ENCODE data around the gene MEIKIN. TPM values are rescaled to one million over a fixed set of nuclear protein-coding genes. Genes with fewer than 3 reads are reported as not detected.

Gene MEIKIN
- total and polyA plus RNA-seq, 2 donors (not counting 1 experiment from before 2014, with no cell fraction given) = not detected

DNA sequence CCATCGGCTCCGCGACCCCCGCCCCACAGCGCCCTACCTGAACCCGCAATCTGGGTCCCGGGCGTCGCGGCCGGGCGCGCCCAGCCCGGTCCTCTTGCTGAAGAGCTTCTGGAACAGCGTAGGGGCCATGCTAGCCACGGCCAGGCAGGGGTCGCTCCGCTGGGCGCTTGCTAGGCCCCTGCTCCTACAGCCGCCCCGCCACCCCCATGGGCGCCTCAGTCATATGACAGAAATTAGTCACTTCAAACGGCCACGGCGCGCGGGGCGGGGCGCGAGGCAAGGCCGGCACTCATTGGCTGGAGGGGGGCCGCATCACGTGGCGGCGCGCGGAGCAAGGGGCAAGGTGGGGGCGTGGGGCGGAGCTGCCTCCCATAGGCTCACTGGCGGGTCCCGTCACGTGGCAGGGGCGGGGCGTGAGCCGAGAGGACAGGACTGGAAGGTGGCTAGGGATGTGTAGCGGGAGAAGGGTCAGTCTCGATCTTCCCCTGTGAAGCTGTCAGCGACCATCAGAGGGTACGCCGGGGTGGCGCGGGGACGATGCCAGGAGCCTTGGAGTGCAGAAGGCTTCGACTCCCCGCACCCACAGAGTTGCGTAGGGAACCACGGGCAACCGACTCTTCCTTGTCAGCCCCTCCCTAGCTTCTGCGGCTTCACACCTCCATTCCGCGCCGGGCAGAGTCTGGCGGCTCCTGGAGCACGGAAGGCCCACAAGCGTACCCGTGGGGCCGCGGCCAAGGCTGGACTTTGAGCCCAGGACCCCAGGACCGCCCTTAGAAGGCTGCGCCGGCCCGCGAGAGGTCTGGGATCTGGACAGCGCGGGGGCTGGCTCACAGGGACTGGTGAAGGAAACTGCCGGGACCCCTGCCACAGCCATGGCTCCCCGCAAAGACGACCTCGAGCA, 148.4 kb downstream of the MEIKIN start, which contains the start of gene FNIP1:
Gene FNIP1, minus strand, starts transcription at position 225 of the 901 bp plus-strand sequence. Its CDS starts 96 bp downstream, at position 129.
- Histone ChIP-seq H3K9me3 (ENCODE audit: control insufficient read depth, insufficient read depth, low read depth, low read length) (no peaks in the 10 kb centered on the region), H3K4me2 (ENCODE audit: extremely low read depth, insufficient read depth, low read length) (peak within 1 kb of the TSS; percentile 95), H3K9ac (ENCODE audit: insufficient read depth, low read length) (peak within 1 kb of the TSS; percentile 100)

DNA sequence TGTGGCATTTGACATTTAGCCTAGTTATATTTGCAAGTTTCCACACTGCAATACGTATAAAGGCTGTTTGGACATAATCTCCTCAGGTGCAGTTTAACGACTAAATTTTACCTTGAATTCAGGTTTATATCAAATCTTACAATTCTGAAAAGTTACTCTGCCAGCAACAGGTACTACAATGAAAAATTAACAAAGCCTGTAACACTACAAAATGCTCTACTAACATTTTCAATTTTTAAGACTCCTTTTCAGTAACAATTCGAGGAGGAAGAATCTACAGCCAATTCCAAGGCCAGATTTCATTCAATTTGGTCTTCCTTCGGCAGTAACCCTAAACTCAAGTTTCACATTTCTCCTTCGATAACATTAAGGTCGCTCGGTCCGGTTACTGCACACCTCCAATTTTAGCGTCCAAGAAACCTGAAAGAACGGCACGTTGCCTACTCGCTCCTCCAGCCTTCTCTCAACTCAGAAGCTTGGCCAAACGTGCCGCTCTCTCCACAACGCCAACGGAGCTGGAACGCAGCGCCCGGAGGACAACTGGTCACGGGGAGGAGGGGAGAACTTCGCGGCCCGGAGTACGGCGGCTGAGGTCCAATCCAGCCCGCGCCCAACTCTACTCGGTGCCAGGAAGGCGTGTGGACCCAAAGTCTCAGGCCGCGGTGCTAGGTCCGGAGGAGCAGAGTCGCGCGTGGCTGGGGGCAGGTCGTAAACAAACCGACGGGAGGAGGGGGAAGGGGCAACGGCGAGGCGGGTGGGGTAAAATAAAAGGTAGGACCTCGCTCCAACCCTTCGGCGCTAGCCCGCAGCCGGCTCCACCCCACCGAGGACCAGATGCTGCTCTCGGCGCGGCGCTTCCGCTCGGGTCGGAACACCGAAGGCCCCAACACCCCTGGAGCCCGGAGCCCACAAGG, 149.3 kb downstream of the MEIKIN start:
- TF ChIP-seq, protein P1, sequence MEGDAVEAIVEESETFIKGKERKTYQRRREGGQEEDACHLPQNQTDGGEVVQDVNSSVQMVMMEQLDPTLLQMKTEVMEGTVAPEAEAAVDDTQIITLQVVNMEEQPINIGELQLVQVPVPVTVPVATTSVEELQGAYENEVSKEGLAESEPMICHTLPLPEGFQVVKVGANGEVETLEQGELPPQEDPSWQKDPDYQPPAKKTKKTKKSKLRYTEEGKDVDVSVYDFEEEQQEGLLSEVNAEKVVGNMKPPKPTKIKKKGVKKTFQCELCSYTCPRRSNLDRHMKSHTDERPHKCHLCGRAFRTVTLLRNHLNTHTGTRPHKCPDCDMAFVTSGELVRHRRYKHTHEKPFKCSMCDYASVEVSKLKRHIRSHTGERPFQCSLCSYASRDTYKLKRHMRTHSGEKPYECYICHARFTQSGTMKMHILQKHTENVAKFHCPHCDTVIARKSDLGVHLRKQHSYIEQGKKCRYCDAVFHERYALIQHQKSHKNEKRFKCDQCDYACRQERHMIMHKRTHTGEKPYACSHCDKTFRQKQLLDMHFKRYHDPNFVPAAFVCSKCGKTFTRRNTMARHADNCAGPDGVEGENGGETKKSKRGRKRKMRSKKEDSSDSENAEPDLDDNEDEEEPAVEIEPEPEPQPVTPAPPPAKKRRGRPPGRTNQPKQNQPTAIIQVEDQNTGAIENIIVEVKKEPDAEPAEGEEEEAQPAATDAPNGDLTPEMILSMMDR (conservative IDR thresholded peaks at IDR 0.05 in 1 of 2, IDR thresholded peaks at IDR 0.05 in 1 of 2; ENCODE audit: low read depth in 1 of 2, low read length in 2 of 2) = no peak
- no peak for TF ChIP-seq EZH2 (IDR thresholded peaks at IDR 0.05; ENCODE audit: low read length, missing control alignments)
- Histone ChIP-seq H3K36me3 (ENCODE audit: control insufficient read depth, insufficient read depth, low read length) (no peaks in the 10 kb centered on the region), H4K20me1 (ENCODE audit: control insufficient read depth, extremely low read depth, insufficient read depth, low read length) (peaks cover 4% of the 10 kb centered on the region), H3K27ac (ENCODE audit: insufficient read depth, low read length) (peak overlapping the region; percentile 99), H3K79me2 (ENCODE audit: control insufficient read depth, insufficient read depth, low read length) (peaks cover 55% of the 10 kb centered on the region), H3K9ac (ENCODE audit: insufficient read depth, low read length) (peak overlapping the region; percentile 100), H3K9me3 (ENCODE audit: control insufficient read depth, insufficient read depth, low read depth, low read length) (no peaks in the 10 kb centered on the region), H3K27me3 (ENCODE audit: control insufficient read depth, insufficient read depth, low read length) (no peaks in the 10 kb centered on the region), H2AFZ (ENCODE audit: low read length) (no peak overlapping the region), H3K4me3 (replicated peaks in 1 of 4; ENCODE audit: control extremely low read depth in 1 of 4, insufficient read depth in 1 of 4, low read depth in 3 of 4, low read length in 4 of 4) (peak overlapping the region; percentile 80 to 100 (median 98)), H3K4me1 (ENCODE audit: control insufficient read depth, extremely low read depth, insufficient read depth, low read length) (peaks cover 2% of the 10 kb centered on the region), H3K4me2 (ENCODE audit: extremely low read depth, insufficient read depth, low read length) (peak overlapping the region; percentile 95)
- DNase-seq (ENCODE audit: low read depth in 2 of 2) = peak; percentile 50 to 55

More for the DNA sequence above, 148.4 kb downstream of the MEIKIN start, which contains the start of gene FNIP1:
- H3K4me1 ChIP-seq (ENCODE audit: control insufficient read depth, extremely low read depth, insufficient read depth, low read length) = peaks cover 2% of the 10 kb centered on the region
- DNase-seq (ENCODE audit: low read depth in 2 of 2) = peak; percentile 95 to 97
- TF ChIP-seq, protein P1 (conservative IDR thresholded peaks at IDR 0.05 in 1 of 2, IDR thresholded peaks at IDR 0.05 in 1 of 2; ENCODE audit: low read depth in 1 of 2, low read length in 2 of 2) = no peak
- TF ChIP-seq EZH2 (IDR thresholded peaks at IDR 0.05; ENCODE audit: low read length, missing control alignments) = no peak
- no peaks in the 10 kb centered on the region for H3K27me3 ChIP-seq (ENCODE audit: control insufficient read depth, insufficient read depth, low read length)
- peaks cover 46% of the 10 kb centered on the region for H3K79me2 ChIP-seq (ENCODE audit: control insufficient read depth, insufficient read depth, low read length)
- H4K20me1 ChIP-seq (ENCODE audit: control insufficient read depth, extremely low read depth, insufficient read depth, low read length) = peaks cover 4% of the 10 kb centered on the region
- H3K36me3 ChIP-seq (ENCODE audit: control insufficient read depth, insufficient read depth, low read length) = no peaks in the 10 kb centered on the region
- peak within 1 kb of the TSS; percentile 97 for H2AFZ ChIP-seq (ENCODE audit: low read length)
- H3K27ac ChIP-seq (ENCODE audit: insufficient read depth, low read length) = peak within 1 kb of the TSS; percentile 99
- H3K4me3 ChIP-seq (replicated peaks in 1 of 4; ENCODE audit: control extremely low read depth in 1 of 4, insufficient read depth in 1 of 4, low read depth in 3 of 4, low read length in 4 of 4) = peak within 1 kb of the TSS; percentile 80 to 100 (median 98)

Data from fibroblast of lung (primary cell).